ENCODE results near the gene POLR3F.
"Not testable (repeated sequence)": the region's sequence is repeated elsewhere in the genome, so short reads cannot be mapped to it uniquely, and the experiment has no call there.

POLR3F gene, protein sequence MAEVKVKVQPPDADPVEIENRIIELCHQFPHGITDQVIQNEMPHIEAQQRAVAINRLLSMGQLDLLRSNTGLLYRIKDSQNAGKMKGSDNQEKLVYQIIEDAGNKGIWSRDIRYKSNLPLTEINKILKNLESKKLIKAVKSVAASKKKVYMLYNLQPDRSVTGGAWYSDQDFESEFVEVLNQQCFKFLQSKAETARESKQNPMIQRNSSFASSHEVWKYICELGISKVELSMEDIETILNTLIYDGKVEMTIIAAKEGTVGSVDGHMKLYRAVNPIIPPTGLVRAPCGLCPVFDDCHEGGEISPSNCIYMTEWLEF

DNA sequence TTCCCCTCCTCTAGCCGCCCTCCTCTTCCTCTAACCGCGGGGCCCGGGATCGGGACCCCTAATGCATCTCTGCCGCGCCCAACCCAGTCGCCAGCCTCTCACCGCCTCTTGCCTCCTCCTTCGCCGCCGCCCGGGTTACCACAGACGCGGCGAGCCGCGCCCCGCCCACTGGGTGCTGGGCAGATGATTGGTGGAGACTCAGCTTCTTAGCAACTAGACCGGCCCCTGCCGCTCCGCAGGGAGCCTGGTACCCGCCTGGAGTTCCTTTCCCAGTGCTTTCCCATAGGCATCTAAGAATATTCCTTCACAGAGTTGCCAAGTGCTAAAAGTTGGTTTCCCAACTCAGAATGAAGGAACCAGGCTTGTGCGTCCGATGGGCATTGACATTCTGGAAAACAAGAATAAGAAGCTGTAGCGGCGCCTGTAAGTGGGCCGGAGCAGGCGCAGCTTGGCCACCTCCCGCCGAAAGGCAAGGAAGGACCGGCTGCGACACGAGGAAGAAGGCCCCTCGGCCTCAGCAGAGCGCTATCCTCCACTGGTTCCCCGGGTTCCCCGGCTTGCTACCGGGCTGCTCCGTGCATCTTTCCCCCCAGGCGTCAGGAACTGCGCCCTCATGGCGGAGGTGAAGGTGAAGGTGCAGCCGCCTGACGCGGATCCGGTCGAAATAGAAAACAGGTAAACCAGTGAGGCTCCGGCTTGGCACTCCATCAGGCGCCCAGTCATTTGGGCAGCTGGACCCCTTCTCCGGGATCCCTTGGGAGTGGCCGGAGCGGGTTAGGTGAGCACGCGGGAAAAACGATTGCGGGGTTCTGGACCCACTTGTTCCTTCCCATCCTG lies at the start of gene POLR3F, which contains the start of gene DZANK1:
POLR3F (plus strand) TSS at position 497 of the 837 bp plus-strand sequence; CDS start at position 614, 117 bp downstream.
DZANK1 (minus strand) TSS at position 137 of the 837 bp plus-strand sequence. CDS start 1,672 bp downstream, outside the sequence.
- DNase-seq, result peak; percentile 95 to 98

- DNase-seq, result no peak
These were observed 45.6 kb upstream of the POLR3F start for GRCh38 chr20:18421608-18422007.

DNA sequence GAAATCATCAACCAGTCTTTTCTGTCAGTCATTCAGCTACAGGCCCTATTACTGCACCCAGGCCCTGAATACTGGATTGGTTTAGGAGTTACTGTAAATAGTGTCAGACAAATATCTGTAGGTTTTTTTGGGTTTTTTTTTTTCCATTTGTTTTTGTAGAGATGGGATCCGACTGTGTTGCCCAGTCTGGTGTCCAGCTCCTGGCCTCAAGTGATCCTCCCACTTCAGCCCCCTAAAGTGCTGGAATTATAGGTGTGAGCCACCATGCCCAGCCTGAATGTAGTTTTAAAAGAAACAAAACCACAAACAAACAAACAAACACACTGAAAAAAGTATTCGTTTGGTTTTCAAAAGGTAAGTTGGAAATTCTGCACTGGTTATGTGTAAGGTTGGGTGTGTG lies 40.0 kb upstream of the POLR3F start:
- no peak for DNase-seq

GRCh38 chr20:18428490-18429173 lies 38.6 kb upstream of the POLR3F start:
- no peak for DNase-seq

DNA sequence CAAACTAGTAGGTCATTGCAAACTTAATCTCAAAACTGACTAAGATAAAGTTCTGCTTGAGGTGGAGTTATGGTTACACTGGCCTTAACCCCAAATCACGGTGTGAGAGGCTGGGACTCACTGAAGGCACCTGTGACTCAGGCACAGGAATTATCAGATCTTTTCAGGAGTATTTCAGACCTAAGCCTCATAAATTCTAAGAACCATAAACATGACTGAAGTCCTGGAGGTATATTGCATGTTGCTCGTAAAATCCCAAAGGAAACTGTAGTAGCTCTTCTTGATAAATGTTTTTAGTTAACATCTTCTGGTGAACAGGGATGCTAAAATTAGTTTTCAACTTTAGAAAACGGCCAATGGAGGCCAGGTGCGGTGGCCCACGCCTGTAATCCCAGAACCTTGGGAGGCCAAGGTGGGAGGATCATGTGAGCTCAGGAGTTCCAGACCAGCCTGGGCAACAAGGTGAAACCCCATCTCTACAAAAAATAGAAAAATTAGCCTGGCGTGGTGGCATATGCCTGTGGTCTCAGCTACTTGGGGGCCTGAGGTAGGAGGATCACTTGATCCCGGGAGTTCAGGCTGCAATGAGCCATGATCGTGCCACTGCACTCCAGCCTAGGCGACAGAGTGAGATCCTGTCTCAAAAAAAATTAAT lies 36.9 kb upstream of the POLR3F start:
- no peak for DNase-seq

GRCh38 chr20:18431206-18431605 lies 36.0 kb upstream of the POLR3F start:
- DNase-seq, result no peak

DNA sequence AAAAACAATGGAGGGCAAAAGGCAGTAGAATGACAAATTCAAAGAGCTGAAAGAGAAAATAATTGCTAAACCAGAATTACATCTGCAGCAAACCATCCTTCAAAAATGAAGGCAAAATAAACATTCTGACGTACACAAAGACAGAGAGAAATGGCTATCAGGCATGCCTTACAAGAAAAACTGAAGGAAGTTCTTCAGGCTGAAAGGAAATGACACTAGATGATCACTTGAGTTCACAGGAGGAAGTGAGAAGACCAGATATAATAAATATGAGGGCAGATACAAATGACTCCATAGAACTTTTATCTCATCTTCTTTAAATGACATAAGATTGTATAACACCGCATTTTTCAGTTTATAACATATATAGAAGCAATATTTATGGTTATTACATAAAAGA lies 30.3 kb upstream of the POLR3F start:
- no peak for DNase-seq

- no peak for DNase-seq
These were observed 26.8 kb upstream of the POLR3F start for GRCh38 chr20:18440403-18440802.

- DNase-seq, result no peak
These were observed 23.3 kb upstream of the POLR3F start for GRCh38 chr20:18443886-18444285.

GRCh38 chr20:18456600-18456999 lies 10.6 kb upstream of the POLR3F start:
- DNase-seq, result no peak

- no peak for DNase-seq
These were observed 1.5 kb upstream of the POLR3F start for GRCh38 chr20:18465536-18466200.

- DNase-seq, result peak in 1 of 2 experiments; percentile 82
These were observed 656 bp upstream of the POLR3F start for GRCh38 chr20:18466574-18466893.

DNA sequence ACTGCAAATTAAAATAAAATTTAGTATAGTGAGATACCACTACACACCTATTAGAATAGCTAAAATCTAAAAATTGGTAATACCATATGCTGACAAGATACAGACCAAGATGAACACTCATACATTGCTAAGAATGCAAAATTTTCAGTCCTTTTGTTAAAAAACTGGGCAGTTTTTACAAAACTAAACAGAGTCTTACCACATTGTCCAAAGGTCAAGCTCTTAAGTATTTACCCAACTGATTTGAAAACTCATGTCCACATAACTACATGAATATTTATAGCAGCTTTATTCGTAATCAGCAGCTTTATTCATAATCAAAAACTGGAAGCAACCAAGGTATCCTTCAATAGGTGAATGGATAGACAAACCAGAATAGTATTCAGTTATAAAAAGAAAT lies 10.0 kb downstream of the POLR3F start:
- DNase-seq, result no peak

GRCh38 chr20:18477821-18478220 lies 10.6 kb downstream of the POLR3F start:
- DNase-seq, result no peak

DNA sequence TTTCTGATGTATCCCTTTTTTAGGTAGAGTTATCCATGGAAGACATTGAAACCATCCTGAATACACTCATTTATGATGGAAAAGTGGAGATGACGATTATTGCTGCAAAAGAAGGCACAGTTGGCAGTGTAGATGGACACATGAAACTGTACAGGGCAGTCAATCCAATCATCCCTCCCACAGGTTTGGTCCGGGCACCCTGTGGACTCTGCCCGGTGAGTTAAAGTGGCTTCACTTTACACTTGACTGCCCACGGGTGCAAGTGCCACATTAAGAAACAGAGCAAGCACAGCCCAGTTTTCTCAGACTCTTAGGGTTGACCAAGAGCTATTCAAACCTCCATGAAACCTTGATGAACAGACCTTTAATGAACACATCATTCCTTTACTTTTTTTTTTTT lies 14.4 kb downstream of the POLR3F start:
- DNase-seq, result no peak

GRCh38 chr20:18488301-18488700 lies 21.1 kb downstream of the POLR3F start:
- DNase-seq, result no peak

DNA sequence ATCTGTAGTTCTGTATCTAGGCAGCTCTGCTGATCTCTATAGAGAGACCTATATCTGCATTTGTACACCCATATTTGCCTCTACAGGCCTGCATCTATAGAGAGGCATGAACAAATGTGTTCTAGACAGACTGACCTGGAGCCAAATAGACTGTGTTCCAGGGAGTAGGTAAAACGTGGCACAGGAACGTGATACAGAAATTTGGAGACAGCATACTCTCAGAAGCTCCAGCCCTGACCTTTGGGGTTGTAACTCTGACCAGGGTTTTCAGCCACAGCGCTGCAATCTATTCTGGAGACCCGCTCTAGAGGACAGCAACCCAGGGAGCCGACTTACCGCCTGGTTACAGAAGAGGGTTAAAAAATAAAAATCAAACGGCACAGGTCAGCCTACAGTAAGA lies 28.9 kb downstream of the POLR3F start:
- no peak for DNase-seq

GRCh38 chr20:18496740-18497592 lies 29.8 kb downstream of the POLR3F start, which contains the start of gene RBBP9:
TSS of gene RBBP9 (minus strand) at chr20:18497225. CDS start at chr20:18497167, 58 bp downstream.
- DNase-seq, result peak; percentile 80 to 87

GRCh38 chr20:18497603-18498002 lies 30.4 kb downstream of the POLR3F start:
- DNase-seq, result no peak

DNA sequence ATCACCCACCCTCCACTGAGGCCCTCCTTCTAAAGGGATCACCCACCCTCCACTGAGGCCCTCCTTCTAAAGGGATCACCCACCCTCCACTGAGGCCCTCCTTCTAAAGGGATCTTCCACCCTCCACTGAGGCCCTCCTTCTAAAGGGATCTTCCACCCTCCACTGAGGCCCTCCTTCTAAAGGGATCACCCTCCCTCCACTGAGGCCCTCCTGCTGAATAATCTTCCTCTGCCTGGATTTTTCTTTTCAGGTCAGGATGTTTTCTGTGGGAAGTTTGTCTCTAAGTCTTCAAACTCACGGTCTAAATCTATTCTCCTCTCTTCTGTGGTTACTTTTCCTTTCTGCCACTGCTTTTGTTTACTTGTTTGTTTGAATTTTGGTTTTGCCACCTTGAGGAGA lies 34.5 kb downstream of the POLR3F start:
- DNase-seq, result not testable (repeated sequence)

DNA sequence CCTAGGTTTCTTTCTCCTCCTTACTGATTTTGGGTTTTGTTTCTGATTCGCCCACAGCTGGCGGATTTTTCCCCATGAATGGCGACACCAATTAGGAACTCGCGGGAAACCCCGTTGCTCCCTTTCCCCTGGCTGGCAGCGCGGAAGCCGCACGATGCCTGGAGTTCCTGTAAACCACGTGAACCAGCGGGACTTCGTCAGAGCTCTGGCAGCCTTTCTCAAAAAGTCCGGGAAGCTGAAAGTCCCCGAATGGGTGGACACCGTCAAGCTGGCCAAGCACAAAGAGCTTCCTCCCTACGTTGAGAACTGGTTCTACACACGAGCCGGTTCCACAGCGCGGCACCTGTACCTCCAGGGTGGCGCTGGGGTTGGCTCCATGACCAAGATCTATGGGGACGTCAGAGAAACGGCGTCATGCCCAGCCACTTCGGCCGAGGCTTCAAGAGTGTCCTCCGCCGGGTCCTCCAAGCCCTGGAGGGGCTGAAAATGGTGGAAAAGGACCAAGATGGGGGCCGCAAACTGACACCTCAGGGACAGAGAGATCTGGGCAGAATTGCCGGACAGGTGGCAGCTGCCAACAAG lies 37.4 kb downstream of the POLR3F start:
- DNase-seq, result no peak
